Activated CD4-positive, alpha-beta T cell treated with anti-CD3 and anti-CD28 coated beads for 4 hours (primary cell): ENCODE results near the gene PMM2.
"Not testable (repeated sequence)": the region's sequence is repeated elsewhere in the genome, so short reads cannot be mapped to it uniquely, and the experiment has no call there.

Source experiments
- DNase-seq, 2 donors: peaks; one replicate each; pipeline ENCODE4 v3.0.0-alpha.2; 2020

PMM2 gene

DNA sequence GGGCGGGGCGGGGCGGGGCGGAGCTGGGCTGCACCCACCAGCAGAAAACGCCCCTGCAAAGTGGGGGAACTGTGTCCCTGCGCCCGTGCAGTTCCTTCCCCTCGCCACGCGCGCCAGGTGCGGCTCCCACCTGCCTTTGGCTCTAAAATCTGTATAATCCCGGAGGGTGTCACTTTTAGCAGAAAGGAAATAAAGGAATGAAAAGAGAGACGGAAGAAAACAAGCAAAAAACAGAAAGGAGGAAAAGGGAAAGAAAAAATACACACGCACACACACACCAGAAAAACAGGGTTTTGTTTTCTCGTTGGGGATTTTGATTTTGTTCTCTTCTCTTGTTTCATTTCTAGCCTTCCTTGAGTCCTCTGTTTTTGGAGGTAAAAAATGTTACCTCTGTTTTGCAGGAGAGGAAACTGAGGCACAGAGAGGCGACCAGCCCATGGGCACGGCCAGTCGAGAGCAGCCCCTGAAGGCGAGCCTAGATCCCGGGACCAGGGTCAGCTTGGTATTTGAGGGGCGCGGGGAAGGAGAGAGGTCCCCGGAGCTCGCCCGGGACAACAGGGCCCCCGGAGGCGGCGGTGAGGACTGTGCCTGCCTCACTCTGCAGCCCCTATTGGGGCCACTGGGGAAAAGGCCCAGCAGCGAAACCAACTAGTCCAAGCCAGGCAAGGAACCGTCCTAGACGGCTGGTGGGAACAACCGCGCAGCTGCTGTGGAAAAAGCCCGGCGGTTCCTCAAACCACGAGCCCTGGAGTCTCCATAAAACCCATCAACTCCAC, 71.8 kb downstream of the PMM2 start:
- DNase-seq: no peak

- DNase-seq: not testable (repeated sequence)
These were observed 72.3 kb downstream of the PMM2 start for GRCh38 chr16:8869988-8870241.

DNA sequence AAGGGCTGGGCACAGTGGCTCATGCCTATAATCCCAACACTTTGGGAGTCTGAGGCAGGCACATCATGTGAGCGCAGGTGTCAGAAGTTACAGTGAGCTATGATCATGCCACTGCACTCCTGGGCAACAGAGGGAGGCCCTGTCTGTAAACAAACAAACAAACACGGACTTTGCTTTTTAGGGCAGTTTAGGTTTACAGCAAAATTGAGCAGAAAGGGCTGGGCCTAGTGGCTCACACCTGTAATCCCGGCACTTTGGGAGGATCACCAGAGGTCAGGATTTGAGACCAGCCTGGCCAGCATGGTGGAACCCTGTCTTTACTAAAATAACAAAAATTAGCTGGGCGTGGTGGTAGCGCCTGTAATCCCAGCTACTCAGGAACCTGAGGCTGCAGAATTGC, 74.4 kb downstream of the PMM2 start:
- no peak for DNase-seq

GRCh38 chr16:8872967-8873865, 75.6 kb downstream of the PMM2 start:
- no peak for DNase-seq

- DNase-seq: not testable (repeated sequence)
These were observed 76.2 kb downstream of the PMM2 start for GRCh38 chr16:8873866-8874195.

DNA sequence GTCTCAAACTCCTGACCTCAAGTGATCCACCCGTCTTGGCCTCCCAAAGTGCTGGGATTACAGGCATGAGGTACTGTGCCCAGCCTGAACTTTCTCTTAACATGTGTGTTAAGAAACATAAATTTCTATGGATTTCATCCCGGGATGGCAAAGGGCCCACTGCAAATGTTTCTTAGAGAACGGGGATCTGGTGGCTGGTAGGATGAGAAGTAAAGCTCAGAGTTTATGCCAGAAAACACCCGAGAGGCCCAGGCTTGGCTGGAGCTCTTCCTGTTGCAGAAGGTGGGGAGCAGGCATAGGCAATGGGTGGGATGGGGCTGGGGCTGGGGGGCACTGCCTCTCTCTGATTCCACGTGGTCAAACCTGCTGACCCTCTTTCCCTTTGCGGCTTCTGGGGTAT, 76.7 kb downstream of the PMM2 start:
- no peak for DNase-seq

GRCh38 chr16:8875317-8875716, 77.7 kb downstream of the PMM2 start:
- DNase-seq: not testable (repeated sequence)

DNA sequence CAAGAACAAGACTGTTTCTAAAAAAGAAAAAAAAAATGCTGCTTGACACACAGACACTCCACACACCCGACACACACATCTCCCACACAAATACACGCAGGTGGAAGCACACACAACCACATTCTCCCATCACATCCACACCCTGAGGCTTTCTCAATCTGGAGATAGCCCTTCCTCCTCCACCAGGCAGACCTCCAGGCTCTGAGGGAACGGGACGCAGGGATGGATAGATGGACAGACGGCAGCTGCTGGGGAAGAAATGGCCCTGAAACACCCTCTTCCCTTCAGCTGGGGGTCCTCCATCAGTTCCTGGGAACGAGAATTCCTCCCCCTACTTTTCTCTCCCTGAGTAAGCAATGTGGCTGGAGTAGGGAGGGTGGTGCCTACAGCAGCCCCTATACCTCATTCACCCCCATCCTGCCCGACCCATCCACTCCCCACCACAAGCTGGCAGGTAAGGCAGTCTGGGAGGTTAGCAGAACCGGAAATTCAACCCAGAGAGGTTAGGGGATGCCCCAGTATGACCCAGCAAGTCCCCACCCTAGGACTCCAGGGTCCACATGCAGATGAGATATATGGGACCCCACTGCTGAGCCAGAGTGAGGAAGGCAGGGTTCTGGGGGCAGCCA, 80.4 kb downstream of the PMM2 start:
- DNase-seq: no peak

- DNase-seq: no peak
These were observed 80.9 kb downstream of the PMM2 start for GRCh38 chr16:8878523-8878911.

DNA sequence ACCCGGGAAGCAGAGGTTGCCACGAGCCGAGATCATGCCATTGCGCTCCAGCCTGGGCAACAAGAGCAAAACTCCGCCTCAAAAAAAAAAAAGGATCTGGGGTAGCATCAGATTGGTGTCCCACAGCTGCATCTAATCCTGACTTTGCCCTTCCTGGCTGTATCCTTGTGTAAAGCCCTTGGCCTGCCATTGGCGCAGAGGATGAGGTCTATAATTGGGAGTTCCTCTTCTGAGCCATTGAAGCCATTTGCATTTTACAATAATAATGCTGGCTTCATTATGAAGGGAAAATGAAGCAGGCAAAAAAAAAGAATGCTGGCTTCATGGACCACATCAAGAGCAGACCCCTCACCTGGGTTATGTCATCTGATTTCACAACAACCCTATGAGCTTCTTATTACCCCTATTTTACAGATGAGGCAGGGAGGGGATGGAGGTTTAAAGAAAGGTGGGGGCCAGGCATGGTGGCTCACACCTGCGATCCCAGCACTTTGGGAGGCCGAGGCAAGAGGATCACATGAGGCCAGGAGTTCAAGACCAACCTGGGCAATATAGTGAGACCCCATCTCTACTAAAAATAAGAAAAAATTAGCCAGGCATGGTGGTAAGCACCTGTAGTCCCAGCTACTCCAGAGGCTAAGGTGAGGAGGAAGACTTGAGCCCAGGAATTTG, 83.3 kb downstream of the PMM2 start:
- no peak for DNase-seq

DNA sequence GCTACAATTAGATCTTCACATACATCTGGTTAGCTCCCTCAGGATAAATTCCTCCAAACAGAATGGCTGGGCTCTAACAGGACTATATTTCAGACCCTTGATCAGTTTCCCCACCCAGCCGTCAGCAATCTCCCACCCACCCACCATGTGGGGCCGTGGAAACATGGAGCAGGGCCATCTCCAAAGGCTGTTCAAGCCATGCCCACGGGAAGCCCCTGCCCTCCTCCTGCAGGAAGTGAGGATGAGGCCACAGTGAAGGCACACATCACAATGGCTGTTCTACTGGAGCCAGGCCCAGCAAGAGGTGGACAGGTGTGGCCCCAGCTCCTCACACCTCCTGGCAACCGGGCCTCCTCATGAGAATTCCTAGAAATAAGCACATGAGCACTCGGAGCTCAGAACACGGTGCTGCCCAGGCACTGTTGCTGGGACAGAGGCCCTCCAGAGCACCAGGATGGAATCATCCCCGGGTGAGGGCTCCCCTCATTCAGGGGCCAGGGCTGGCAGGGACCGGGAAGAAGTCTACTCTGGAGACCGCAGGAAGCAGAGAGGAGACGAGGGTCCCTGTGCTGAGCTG, 84.5 kb downstream of the PMM2 start, which contains the start of gene LITAFD:
Gene LITAFD, plus strand, starts transcription at position 311 of the 577 bp plus-strand sequence. CDS start 2,005 bp downstream, outside the sequence.
- no peak for DNase-seq

DNA sequence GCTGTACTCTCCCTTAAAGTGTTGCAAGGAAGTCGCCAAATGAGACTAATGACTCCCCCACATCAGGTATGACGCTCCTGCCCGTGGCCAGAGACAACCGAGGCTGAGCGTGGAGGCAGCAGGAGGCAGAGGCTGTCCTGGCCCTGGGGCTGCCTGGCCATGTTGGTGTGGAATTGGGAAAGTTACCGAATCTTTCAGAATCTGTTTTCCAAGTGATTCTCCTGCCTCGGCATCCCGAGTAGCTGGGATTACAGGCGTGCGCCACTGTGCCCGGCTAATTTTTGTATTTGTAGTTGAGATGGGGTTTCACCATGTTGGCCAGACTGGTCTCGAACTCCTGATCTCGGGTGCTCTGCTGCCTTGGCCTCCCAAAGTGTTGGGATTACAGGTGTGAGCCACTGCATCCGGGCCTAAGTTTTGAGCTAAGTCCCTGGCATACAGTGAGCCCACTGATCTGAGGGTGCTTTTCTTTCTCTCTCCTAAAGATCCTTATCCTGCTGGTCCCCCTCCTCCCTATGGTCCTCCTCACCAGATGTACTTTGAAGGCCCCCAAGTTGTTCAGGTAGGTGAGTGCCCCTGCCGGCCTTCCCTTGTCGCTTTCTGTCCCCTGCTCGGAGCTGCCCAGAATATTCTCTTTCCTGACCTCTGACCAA, 85.2 kb downstream of the PMM2 start:
- DNase-seq: no peak

- DNase-seq: no peak
These were observed 88.3 kb downstream of the PMM2 start for GRCh38 chr16:8885674-8886592.

DNA sequence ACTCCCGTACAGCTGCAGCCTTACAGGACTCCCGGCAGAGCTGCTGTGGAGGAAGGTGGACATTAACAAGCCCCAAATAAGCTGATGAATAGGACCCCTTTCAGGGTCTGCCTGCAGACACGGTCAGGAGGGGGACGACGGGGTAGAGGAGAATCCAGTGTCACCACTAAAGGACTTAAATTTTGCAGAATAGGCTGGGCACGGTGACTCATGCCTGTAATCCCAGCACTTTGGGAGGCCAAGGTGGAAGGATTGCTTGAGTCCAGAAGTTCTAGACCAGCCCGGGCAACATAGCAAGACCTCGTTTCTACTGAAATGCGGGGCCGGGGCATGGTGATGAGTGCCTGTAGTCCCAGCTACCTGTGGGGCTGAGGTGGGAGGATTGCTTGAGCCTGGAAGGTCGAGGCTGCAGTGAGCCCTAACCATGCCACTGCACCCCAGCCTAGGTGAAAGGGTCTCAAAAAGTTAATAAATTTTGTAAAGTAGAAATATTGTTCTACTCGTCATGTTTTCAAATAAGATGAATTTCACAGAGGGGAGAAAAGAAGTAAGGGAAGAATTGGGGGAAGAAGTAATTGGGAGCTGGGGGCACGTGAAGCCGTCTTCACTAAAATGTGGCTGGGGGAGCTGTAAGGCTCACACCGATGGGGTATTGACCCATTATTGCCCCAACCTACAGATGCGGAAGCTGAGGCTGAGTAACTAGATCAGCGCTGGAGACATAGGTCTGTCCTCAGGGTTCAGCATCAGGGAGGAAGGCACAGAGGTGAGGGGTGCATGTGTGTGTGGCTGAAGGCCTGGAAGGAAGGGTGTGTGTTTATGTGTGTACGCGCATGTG, 89.2 kb downstream of the PMM2 start:
- DNase-seq: no peak

GRCh38 chr16:8887431-8887765, 89.8 kb downstream of the PMM2 start:
- DNase-seq: no peak

DNA sequence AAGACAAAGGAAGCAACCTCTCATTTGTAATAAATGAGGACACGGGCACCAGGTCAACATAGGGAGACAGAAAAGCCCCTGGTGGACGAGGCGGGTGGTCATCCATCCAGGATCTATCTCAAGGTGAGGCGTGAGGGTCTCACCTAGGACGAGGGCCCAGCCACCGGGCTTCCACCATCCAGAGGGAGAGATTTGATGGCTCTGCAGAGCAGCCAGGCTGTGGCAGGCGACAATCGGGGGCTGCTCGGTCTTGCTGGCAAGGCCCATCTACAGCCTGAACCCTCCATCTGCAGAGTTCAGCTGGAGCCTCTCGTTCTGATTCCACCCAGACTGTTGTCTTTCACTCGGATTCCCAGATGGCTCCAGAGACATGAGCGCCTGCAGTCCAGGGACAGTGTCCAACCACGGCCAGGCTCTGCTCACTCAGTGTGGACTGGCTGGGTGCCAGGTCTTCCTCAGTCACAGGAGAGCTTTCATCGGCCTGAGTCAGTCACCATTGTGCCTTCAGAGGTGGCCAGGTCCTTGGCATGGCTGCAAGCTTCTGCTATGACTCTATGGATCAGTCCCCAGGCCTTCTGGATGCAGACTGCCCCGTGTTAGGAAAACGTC, 90.4 kb downstream of the PMM2 start:
- DNase-seq: no peak

DNA sequence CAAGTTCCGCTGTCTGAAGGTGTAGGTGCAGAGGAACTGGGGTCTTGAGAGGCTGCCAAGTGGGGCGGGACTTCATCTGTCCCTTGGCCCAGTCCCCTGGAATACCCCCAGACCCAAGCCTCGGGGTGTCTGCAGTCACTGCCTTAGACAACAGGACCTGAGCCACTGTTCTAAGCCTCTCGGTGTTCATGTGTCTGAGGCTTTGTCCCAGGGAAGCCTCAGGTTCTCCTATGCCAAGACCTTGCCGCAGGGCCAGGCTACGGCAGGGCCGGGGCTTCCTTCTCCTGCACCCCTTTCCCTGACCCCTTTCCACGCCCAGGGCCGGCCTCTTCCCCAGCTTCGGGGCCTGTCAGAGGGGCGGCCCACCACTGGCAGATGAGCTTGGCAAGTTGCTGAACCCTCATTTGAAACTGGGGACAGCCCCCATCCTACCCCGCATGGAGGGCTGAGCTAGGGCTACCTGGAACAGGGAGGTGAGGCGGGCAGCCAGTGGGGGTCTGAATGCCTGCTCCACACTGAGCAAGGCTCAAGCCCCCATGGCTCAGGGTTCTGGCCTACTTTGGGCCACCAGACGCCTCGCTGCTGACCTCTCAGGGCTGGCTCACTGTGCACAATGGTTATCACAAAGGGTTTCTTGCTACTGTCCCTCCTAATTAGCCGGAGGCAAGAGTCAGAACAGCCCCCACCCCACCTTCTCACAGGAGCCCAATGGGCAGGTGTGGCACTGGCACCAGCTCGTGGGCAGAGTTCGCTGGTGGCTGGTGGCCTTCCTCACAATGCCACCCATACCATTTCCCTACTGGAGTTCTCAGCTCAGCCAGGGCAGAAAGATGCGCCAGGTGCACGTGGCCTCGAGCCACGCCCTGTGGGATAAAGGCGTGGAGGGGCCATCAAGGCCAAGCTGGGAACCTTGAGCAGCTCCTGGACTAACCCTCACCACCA, 91.6 kb downstream of the PMM2 start:
- no peak for DNase-seq

GRCh38 chr16:8889893-8890548, 92.4 kb downstream of the PMM2 start:
- no peak for DNase-seq
